B cell (primary cell): ENCODE data around the gene ACAN. TPM values are rescaled to one million over a fixed set of nuclear protein-coding genes. Genes with fewer than 3 reads are reported as not detected.

Source experiments
- ATAC-seq: fragments of 200-7000 bp; cut with Tn5 transposase; one replicate; pipeline ENCODE4 v1.10.0; 2021; ENCODE audit warnings: low read depth, mild to moderate bottlenecking, moderate number of reproducible peaks, moderate library complexity
- CTCF ChIA-PET: fragments of 350-600 bp; sonication (Branson Sonifier 250); formaldehyde crosslinking; loops from one replicate; lab custom pipeline; 2021; ENCODE audit warnings: antibody characterized with exemption, inconsistent platforms; lab: Charles Lee
- POLR2A ChIA-PET: fragments of 350-600 bp; sonication (Branson Sonifier 250); formaldehyde crosslinking; loops from one replicate; lab custom pipeline; 2021; ENCODE audit warnings: antibody characterized with exemption; lab: Charles Lee
- DNase-seq: peaks from one replicate; pipeline ENCODE4 v3.0.0; 2013
- H2AFZ ChIP-seq: 2 replicates; pipeline ENCODE4 v1.6.1; 2012; ENCODE audit warnings: mild to moderate bottlenecking, low read depth, low read length; ENCODE audit not compliant: insufficient read depth, poor library complexity, severe bottlenecking
- H3K27ac ChIP-seq, 2 donors: 1 replicate in 1 of 2; 2 replicates in 1 of 2; pipeline ENCODE4 v1.5.1; 2012 to 2013; ENCODE audit warnings: low read length in 2 of 2, mild to moderate bottlenecking in 2 of 2, moderate library complexity in 1 of 2
- H3K27me3 ChIP-seq, 4 experiments: fragments of 200-600 bp in 1 of 4; sonication (generic) in 1 of 4; replicated peaks in 1 of 4; 1 replicate in 2 of 4; 2 replicates in 2 of 4; pipeline versions ENCODE4 v1.6.1 to v1.7.0; 2013 to 2016; ENCODE audit warnings: low read length in 3 of 4, mild to moderate bottlenecking in 2 of 4, mixed read lengths in 1 of 4, moderate library complexity in 1 of 4; ENCODE audit not compliant: insufficient read depth in 4 of 4, control insufficient read depth in 3 of 4; ENCODE audit errors: control extremely low read depth in 1 of 4
- H3K36me3 ChIP-seq, 2 experiments: replicated peaks in 1 of 2; 1 replicate in 1 of 2; 2 replicates in 1 of 2; pipeline versions ENCODE4 v1.6.1 to v1.7.1; 2013; ENCODE audit warnings: low read length in 1 of 2; ENCODE audit not compliant: insufficient read depth in 2 of 2, control insufficient read depth in 1 of 2; ENCODE audit errors: control extremely low read depth in 1 of 2, extremely low read depth in 1 of 2
- H3K4me1 ChIP-seq, 2 donors: fragments of 200-600 bp in 1 of 2; sonication (generic) in 1 of 2; 1 replicate in 1 of 2; 2 replicates in 1 of 2; pipeline versions ENCODE4 v1.5.1 to v1.6.1; 2013 to 2017; ENCODE audit warnings: low read length in 2 of 2; ENCODE audit not compliant: control insufficient read depth in 2 of 2, insufficient read depth in 2 of 2
- H3K4me2 ChIP-seq: replicated peaks from 2 replicates; pipeline ENCODE3; 2012; ENCODE audit warnings: mild to moderate bottlenecking, low read depth, low read length; ENCODE audit not compliant: poor library complexity, severe bottlenecking
- H3K4me3 ChIP-seq, 5 experiments: fragments of 200-600 bp in 1 of 5; sonication (generic) in 1 of 5; 1 replicate in 3 of 5; 2 replicates in 2 of 5; pipeline versions ENCODE4 v1.5.1 to v1.7.0; 2011 to 2016; ENCODE audit warnings: low read length in 4 of 5, mild to moderate bottlenecking in 4 of 5, low read depth in 2 of 5, control low read depth in 1 of 5, moderate library complexity in 1 of 5; ENCODE audit not compliant: insufficient read depth in 1 of 5; ENCODE audit errors: control extremely low read depth in 1 of 5, extremely low read depth in 1 of 5
- H3K79me2 ChIP-seq: fragments of 200-600 bp; sonication (generic); one replicate; pipeline ENCODE4 v1.6.0; 2016; ENCODE audit warnings: low read length; ENCODE audit not compliant: control insufficient read depth, insufficient read depth
- H3K9ac ChIP-seq: fragments of 200-600 bp; sonication (generic); 2 replicates; pipeline ENCODE4 v1.6.1; 2017; ENCODE audit warnings: mild to moderate bottlenecking, low read length, moderate library complexity
- H3K9me3 ChIP-seq, 3 donors: one replicate each; pipeline versions ENCODE4 v1.6.1 to v1.7.1; 2013; ENCODE audit warnings: low read length in 2 of 3; ENCODE audit not compliant: control insufficient read depth in 2 of 3, insufficient read depth in 1 of 3; ENCODE audit errors: control extremely low read depth in 1 of 3
- H4K20me1 ChIP-seq: 2 replicates; pipeline ENCODE4 v1.6.0; 2012; ENCODE audit warnings: mild to moderate bottlenecking, low read length; ENCODE audit not compliant: insufficient read depth, control insufficient read depth, poor library complexity, severe bottlenecking
- H3K27ac Mint-ChIP-seq: one replicate; pipeline ENCODE4 v1.8.0; 2021; ENCODE audit warnings: mixed read lengths
- H3K27me3 Mint-ChIP-seq: one replicate; pipeline ENCODE4 v1.8.0; 2021; ENCODE audit warnings: mixed read lengths
- H3K4me1 Mint-ChIP-seq: one replicate; pipeline ENCODE4 v1.8.0; 2021; ENCODE audit warnings: mixed read lengths
- H3K4me3 Mint-ChIP-seq: one replicate; pipeline ENCODE4 v1.8.0; 2021; ENCODE audit warnings: mixed read lengths
- H3K9me3 Mint-ChIP-seq: one replicate; pipeline ENCODE4 v1.8.0; 2022; ENCODE audit warnings: mixed read lengths; ENCODE audit not compliant: insufficient read depth
- CTCF ChIP-seq: fragments of 200-600 bp; IDR thresholded peaks from one replicate; pipeline ENCODE4 v1.8.0; 2022; ENCODE audit warnings: antibody characterized with exemption, mild to moderate bottlenecking
- EZH2 ChIP-seq: IDR thresholded peaks from 2 replicates; pipeline ENCODE4 v1.6.1; 2012; ENCODE audit warnings: borderline replicate concordance, low read depth, mild to moderate bottlenecking, moderate library complexity, low read length; ENCODE audit not compliant: insufficient read depth, poor library complexity, severe bottlenecking
- WGBS: methylation state at CpG from one replicate; pipeline ENCODE4 v1.1.5; 2013; ENCODE audit warnings: missing lambda C conversion rate; ENCODE audit not compliant: insufficient coverage; 5-methylcytosine and 5-hydroxymethylcytosine counted together
- intact Hi-C: fragments of 100-400 bp; cut with micrococcal nuclease; formaldehyde crosslinking; loops from one replicate; pipeline ENCODE4 v1.10.0; 2022
- polyA plus RNA-seq: library from polyadenylated mRNA; depleted of rRNA; stranded (reverse); fragments of >200 nt; gene quantifications from 2 replicates; pipeline ENCODE4 v1.2.3, GENCODE V29; 2012
- total RNA-seq, 2 donors: library from RNA; stranded (reverse); fragments of 120-200 nt in 1 of 2; gene quantifications; 1 replicate in 1 of 2; 2 replicates in 1 of 2; pipeline versions ENCODE4 v1.2.3 to v1.2.4, GENCODE V29; 2013 to 2022

Gene ACAN
- total and polyA plus RNA-seq, 2 donors (not counting 1 experiment from before 2014, with no cell fraction given) = 0.01 TPM; not detected in 1

GRCh38 chr15:88797663-88798339, 5.4 kb upstream of the ACAN start:
- ChIA-PET POLR2A (no interaction called here), CTCF (no interaction called here)
- no peaks in the 10 kb centered on the region for H3K79me2 ChIP-seq
- no peak overlapping the region for H3K27ac ChIP-seq
- H3K9ac ChIP-seq = no peak overlapping the region
- H3K4me1 ChIP-seq = peaks cover 6 to 8% of the 10 kb centered on the region in 2 donors
- H3K27me3 Mint-ChIP-seq = peaks cover 76% of the 10 kb centered on the region
- no peak overlapping the region for H3K4me3 Mint-ChIP-seq
- no peak for ATAC-seq
- H3K27ac Mint-ChIP-seq = no peak overlapping the region
- TF ChIP-seq EZH2 = no peak
- no peak for TF ChIP-seq CTCF
- peaks cover 6% of the 10 kb centered on the region for H3K4me1 Mint-ChIP-seq
- no peak for DNase-seq
- H3K9me3 ChIP-seq = no peaks in the 10 kb centered on the region
- no peak overlapping the region for H2AFZ ChIP-seq
- H3K9me3 Mint-ChIP-seq = no peaks in the 10 kb centered on the region
- H3K27me3 ChIP-seq = peaks cover 0 to 53% (median 18%) of the 10 kb centered on the region in 4 experiments
- H3K36me3 ChIP-seq = no peaks in the 10 kb centered on the region
- H3K4me3 ChIP-seq = no peak overlapping the region
- H4K20me1 ChIP-seq = no peaks in the 10 kb centered on the region
- 85% methylated on average over 3 of the region's 7 CpGs for WGBS
- intact Hi-C loops = no loop called here
- no peak overlapping the region for H3K4me2 ChIP-seq

- ATAC-seq = no peak
- no peaks in the 10 kb centered on the region for H3K9me3 ChIP-seq
- ChIA-PET POLR2A (no interaction called here), CTCF (no interaction called here)
- H3K4me2 ChIP-seq = no peak overlapping the region
- DNase-seq = no peak
- H3K9ac ChIP-seq = no peak overlapping the region
- Mint-ChIP-seq H3K27ac (no peak overlapping the region), H3K27me3 (peaks cover 73% of the 10 kb centered on the region), H3K4me1 (peaks cover 13% of the 10 kb centered on the region), H3K9me3 (no peaks in the 10 kb centered on the region), H3K4me3 (no peak overlapping the region)
- peaks cover 0 to 51% (median 21%) of the 10 kb centered on the region in 4 experiments for H3K27me3 ChIP-seq
- H3K36me3 ChIP-seq = no peaks in the 10 kb centered on the region
- no peaks in the 10 kb centered on the region for H3K79me2 ChIP-seq
- no peak overlapping the region for H3K27ac ChIP-seq
- no peak for TF ChIP-seq EZH2
- TF ChIP-seq CTCF = no peak
- 87% methylated on average over 3 of the region's 4 CpGs for WGBS
- H4K20me1 ChIP-seq = no peaks in the 10 kb centered on the region
- intact Hi-C loops = no loop called here
- H3K4me3 ChIP-seq = no peak overlapping the region
- no peak overlapping the region for H2AFZ ChIP-seq
- peaks cover 10 to 15% of the 10 kb centered on the region in 2 donors for H3K4me1 ChIP-seq
Observed at GRCh38 chr15:88799341-88799740, 3.9 kb upstream of the ACAN start.
